ENCODE data around the gene PHLPP1. TPM values are rescaled to one million over a fixed set of nuclear protein-coding genes. Genes with fewer than 3 reads are reported as not detected.
A peak's percentile ranks its signal among the peaks of the same experiment; 100 is the strongest.

Gene PHLPP1
- total and polyA plus RNA-seq, 2 donors from 2014 or later: 2.9 to 13.0 TPM

DNA sequence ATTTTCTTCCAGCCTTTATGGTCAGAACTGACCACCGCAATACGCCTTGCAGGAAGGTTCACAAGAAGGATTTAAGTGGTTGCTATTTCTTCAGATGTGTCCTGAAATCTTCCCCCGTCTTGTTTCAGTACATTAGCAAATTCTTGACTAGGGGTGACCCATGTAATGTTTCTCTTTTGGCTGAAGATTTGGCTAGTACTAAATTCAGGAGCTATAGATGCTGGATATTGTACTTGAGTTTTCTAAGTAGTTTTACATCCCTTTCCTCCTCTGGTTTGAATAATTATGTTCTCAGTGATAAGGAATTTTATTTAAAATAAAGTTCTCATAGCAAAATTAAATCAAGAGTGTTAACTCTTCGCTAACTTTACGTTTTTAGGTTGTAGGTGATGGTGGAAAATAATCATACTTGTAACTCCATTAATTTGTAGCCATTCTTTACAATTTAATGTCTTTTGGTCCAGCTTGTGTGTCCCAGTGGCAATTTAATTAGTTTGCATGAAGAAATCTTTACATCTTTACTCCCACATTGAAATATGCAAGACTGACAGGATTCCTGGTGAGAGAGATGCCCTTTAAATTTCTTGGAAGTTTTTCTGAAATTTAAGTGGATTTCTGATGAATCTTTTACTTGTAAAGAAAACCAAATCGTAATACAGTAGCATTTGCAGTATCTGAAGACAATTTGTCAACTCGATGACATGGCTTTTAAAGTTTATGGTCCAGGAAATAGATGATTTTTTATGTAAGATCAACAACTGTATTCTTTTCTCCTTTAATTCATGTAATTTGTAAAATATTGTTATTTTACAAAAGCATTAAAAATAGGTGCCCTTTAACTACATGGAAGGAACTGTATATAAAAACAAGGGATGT, 2.8 kb downstream of the PHLPP1 start:
- no peaks in the 10 kb centered on the region for H3K9me3 ChIP-seq (ENCODE audit: control insufficient read depth in 2 of 3, insufficient read depth in 1 of 3, low read length in 3 of 3)
- H3K4me3 ChIP-seq (ENCODE audit: low read length in 3 of 3): peak overlapping the region; percentile 62 to 90 (median 82)
- H3K27ac ChIP-seq (ENCODE audit: low read depth in 2 of 2, low read length in 2 of 2): no peak overlapping the region
- H3K4me1 ChIP-seq (ENCODE audit: control insufficient read depth in 2 of 3, insufficient read depth in 2 of 3, low read depth in 1 of 3, low read length in 3 of 3): peaks cover 3 to 9% (median 7%) of the 10 kb centered on the region in 3 donors
- intact Hi-C loops (cut with DNase I): loop anchor here (10.0 kb wide), 1 partner anchor 257 kb away; no protein-coding TSS in a partner anchor
- TF ChIP-seq, protein P1, sequence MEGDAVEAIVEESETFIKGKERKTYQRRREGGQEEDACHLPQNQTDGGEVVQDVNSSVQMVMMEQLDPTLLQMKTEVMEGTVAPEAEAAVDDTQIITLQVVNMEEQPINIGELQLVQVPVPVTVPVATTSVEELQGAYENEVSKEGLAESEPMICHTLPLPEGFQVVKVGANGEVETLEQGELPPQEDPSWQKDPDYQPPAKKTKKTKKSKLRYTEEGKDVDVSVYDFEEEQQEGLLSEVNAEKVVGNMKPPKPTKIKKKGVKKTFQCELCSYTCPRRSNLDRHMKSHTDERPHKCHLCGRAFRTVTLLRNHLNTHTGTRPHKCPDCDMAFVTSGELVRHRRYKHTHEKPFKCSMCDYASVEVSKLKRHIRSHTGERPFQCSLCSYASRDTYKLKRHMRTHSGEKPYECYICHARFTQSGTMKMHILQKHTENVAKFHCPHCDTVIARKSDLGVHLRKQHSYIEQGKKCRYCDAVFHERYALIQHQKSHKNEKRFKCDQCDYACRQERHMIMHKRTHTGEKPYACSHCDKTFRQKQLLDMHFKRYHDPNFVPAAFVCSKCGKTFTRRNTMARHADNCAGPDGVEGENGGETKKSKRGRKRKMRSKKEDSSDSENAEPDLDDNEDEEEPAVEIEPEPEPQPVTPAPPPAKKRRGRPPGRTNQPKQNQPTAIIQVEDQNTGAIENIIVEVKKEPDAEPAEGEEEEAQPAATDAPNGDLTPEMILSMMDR (IDR thresholded peaks at IDR 0.05; ENCODE audit: borderline replicate concordance, extremely low read depth, insufficient read depth): no peak
- peak overlapping the region; percentile 22 to 72 (median 54) for H3K9ac ChIP-seq (ENCODE audit: low read length in 3 of 3)
- FAIRE-seq: no peak
- no peaks in the 10 kb centered on the region for H3K27me3 ChIP-seq (ENCODE audit: control insufficient read depth, insufficient read depth, low read length)
- DNase-seq: peak in 1 of 5 donors; percentile 34
- no peaks in the 10 kb centered on the region for H3K36me3 ChIP-seq (ENCODE audit: control insufficient read depth in 2 of 3, insufficient read depth in 3 of 3, low read length in 3 of 3)

DNA sequence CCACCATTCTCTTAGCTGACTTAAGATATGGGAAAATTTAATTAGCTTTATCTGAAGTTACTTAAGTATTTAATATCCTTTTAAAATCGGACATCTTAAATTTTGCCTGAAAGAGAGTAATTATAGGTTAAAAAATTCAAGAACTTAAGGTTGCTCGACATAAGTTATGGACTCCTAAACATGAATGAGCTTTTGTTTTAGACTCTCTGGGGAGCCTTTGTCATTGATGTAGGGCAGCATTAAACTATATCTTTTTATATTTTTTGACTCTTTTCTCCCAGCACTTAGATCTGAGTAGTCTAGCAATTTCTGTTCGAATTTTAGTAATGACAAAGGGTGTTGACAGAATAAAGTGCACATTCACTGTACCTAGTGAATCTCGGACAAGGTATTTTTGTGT, 4.7 kb downstream of the PHLPP1 start:
- DNase-seq (no peak), FAIRE-seq (no peak)
- Histone ChIP-seq H3K9me3 (ENCODE audit: control insufficient read depth in 2 of 3, insufficient read depth in 1 of 3, low read length in 3 of 3) (no peaks in the 10 kb centered on the region), H3K27ac (ENCODE audit: low read depth in 2 of 2, low read length in 2 of 2) (no peak overlapping the region), H3K4me1 (ENCODE audit: control insufficient read depth in 2 of 3, insufficient read depth in 2 of 3, low read depth in 1 of 3, low read length in 3 of 3) (peaks cover 3 to 9% (median 5%) of the 10 kb centered on the region in 3 donors), H3K27me3 (ENCODE audit: control insufficient read depth, insufficient read depth, low read length) (no peaks in the 10 kb centered on the region), H3K4me3 (ENCODE audit: low read length in 3 of 3) (no peak overlapping the region), H3K9ac (ENCODE audit: low read length in 3 of 3) (no peak overlapping the region), H3K36me3 (ENCODE audit: control insufficient read depth in 2 of 3, insufficient read depth in 3 of 3, low read length in 3 of 3) (no peaks in the 10 kb centered on the region)
- TF ChIP-seq, protein P1 (IDR thresholded peaks at IDR 0.05; ENCODE audit: borderline replicate concordance, extremely low read depth, insufficient read depth): no peak
- intact Hi-C loops (cut with DNase I): no loop called here

DNA sequence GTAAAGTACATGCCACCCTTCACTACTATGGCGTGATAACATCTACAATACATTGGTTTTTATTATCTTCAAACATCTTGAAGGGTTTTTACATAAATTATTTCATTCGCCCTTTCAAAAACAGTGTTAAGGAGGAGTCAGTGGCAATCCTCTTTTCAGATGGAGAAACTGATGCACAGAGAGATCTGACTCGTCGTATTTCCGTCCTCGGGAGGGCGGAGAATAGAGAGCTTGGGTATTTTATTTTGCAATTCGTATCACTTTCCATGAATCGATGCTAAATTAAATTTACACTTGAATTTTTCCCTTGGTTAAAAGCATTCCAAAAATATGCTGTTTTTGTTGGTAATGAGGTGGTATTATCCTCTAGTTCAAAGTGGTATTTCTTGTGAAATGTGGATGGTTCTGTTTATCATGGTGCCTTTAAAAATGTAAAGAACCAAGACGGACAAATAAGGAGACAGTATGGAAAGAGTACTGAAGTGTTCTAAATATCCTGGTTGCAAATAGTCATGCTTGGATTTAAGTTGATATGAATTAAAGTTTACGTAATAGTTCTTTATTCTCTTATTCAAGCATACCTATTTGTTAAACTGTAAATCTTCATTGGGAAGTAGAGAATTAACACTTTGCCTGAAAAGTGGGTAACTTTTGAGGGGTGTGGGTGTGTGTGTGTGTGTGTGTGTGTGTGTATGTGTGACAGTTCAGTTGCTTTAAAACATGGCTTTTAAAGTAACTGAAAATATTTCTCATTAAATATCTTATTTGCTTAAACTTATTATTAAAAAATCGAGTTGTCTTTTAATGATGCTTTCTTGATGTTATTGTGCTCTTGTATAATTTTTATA, 5.6 kb downstream of the PHLPP1 start:
- TF ChIP-seq, protein P1 (IDR thresholded peaks at IDR 0.05; ENCODE audit: borderline replicate concordance, extremely low read depth, insufficient read depth): no peak
- Histone ChIP-seq H3K9ac (ENCODE audit: low read length in 3 of 3) (no peak overlapping the region), H3K36me3 (ENCODE audit: control insufficient read depth in 2 of 3, insufficient read depth in 3 of 3, low read length in 3 of 3) (no peaks in the 10 kb centered on the region), H3K27ac (ENCODE audit: low read depth in 2 of 2, low read length in 2 of 2) (no peak overlapping the region), H3K9me3 (ENCODE audit: control insufficient read depth in 2 of 3, insufficient read depth in 1 of 3, low read length in 3 of 3) (no peaks in the 10 kb centered on the region), H3K27me3 (ENCODE audit: control insufficient read depth, insufficient read depth, low read length) (no peaks in the 10 kb centered on the region), H3K4me3 (ENCODE audit: low read length in 3 of 3) (no peak overlapping the region), H3K4me1 (ENCODE audit: control insufficient read depth in 2 of 3, insufficient read depth in 2 of 3, low read depth in 1 of 3, low read length in 3 of 3) (peaks cover 3 to 9% (median 5%) of the 10 kb centered on the region in 3 donors)
- no peak for FAIRE-seq
- no peak for DNase-seq
- intact Hi-C loops (cut with DNase I): no loop called here

Data from kidney (tissue), 14 donors.